NCI-H1048 (cell line): ENCODE measurements around the gene IGFBP5.

ENCODE experiments used
- DNase-seq: peaks from one replicate; lab custom pipeline; 2025; lab: John Stamatoyannopoulos, UW

The IGFBP5 gene

GRCh38 chr2:216665242-216665641 lies 30.1 kb downstream of the IGFBP5 start:
- DNase-seq: no peak

- no peak for DNase-seq
These were observed 30.7 kb downstream of the IGFBP5 start for GRCh38 chr2:216664593-216665034.

GRCh38 chr2:216663846-216664245 lies 31.5 kb downstream of the IGFBP5 start:
- no peak for DNase-seq

- DNase-seq: no peak
These were observed 32.2 kb downstream of the IGFBP5 start for GRCh38 chr2:216663106-216663505.

GRCh38 chr2:216661639-216662375 lies 33.5 kb downstream of the IGFBP5 start:
- DNase-seq: no peak

- no peak for DNase-seq
These were observed 34.3 kb downstream of the IGFBP5 start for GRCh38 chr2:216661051-216661450.

GRCh38 chr2:216660496-216660895 lies 34.9 kb downstream of the IGFBP5 start:
- DNase-seq: no peak

GRCh38 chr2:216659276-216659675 lies 36.1 kb downstream of the IGFBP5 start:
- no peak for DNase-seq

- DNase-seq: no peak
These were observed 36.6 kb downstream of the IGFBP5 start for GRCh38 chr2:216658757-216659156.

GRCh38 chr2:216657980-216658379 lies 37.4 kb downstream of the IGFBP5 start:
- DNase-seq: no peak

GRCh38 chr2:216657086-216657855 lies 38.1 kb downstream of the IGFBP5 start:
- DNase-seq: no peak

- no peak for DNase-seq
These were observed 40.8 kb downstream of the IGFBP5 start for GRCh38 chr2:216654528-216655052.

- no peak for DNase-seq
These were observed 41.4 kb downstream of the IGFBP5 start for GRCh38 chr2:216653931-216654365.

- DNase-seq: no peak
These were observed 42.1 kb downstream of the IGFBP5 start for GRCh38 chr2:216653093-216653799.

GRCh38 chr2:216652566-216652965 lies 42.8 kb downstream of the IGFBP5 start:
- DNase-seq: no peak

GRCh38 chr2:216651351-216651881 lies 43.9 kb downstream of the IGFBP5 start:
- DNase-seq: no peak

GRCh38 chr2:216650626-216651257 lies 44.6 kb downstream of the IGFBP5 start:
- no peak for DNase-seq

- no peak for DNase-seq
These were observed 45.8 kb downstream of the IGFBP5 start for GRCh38 chr2:216649574-216649973.

- no peak for DNase-seq
These were observed 47.2 kb downstream of the IGFBP5 start for GRCh38 chr2:216648105-216648504.

GRCh38 chr2:216646116-216646515 lies 49.2 kb downstream of the IGFBP5 start:
- DNase-seq: no peak

GRCh38 chr2:216645636-216645950 lies 49.8 kb downstream of the IGFBP5 start:
- DNase-seq: no peak
